ENCODE results near the gene PTPA. TPM values are rescaled to one million over a fixed set of nuclear protein-coding genes. Genes with fewer than 3 reads are reported as not detected.
"Not testable (repeated sequence)": the region's sequence is repeated elsewhere in the genome, so short reads cannot be mapped to it uniquely, and the experiment has no call there.

Gene PTPA
- total RNA-seq, 4 donors from 2014 or later: 48.7 to 65.7 (median 51.9) TPM

- Histone ChIP-seq H3K9me3 (no peaks in the 10 kb centered on the region), H3K27me3 (no peaks in the 10 kb centered on the region), H3K36me3 (peaks cover 0 to 87% (median 0%) of the 10 kb centered on the region in 3 donors), H3K4me1 (no peaks in the 10 kb centered on the region), H3K4me3 (no peak overlapping the region), H3K27ac (no peak overlapping the region)
- no peak for DNase-seq
- no peak for TF ChIP-seq POLR2A (IDR thresholded peaks at IDR 0.05)
- TF ChIP-seq CTCF (IDR thresholded peaks at IDR 0.05): no peak
Observed at GRCh38 chr9:129125478-129125877, 14.3 kb downstream of the PTPA start.

- no peak overlapping the region for H3K27ac ChIP-seq
- no peaks in the 10 kb centered on the region for H3K9me3 ChIP-seq
Observed at GRCh38 chr9:129126749-129127618, 15.8 kb downstream of the PTPA start.

GRCh38 chr9:129128689-129129088, 17.5 kb downstream of the PTPA start:
- Histone ChIP-seq H3K27ac (no peak overlapping the region), H3K36me3 (peaks cover 0 to 77% (median 0%) of the 10 kb centered on the region in 3 donors), H3K4me1 (no peaks in the 10 kb centered on the region), H3K27me3 (no peaks in the 10 kb centered on the region), H3K9me3 (no peaks in the 10 kb centered on the region), H3K4me3 (no peak overlapping the region)
- TF ChIP-seq POLR2A (IDR thresholded peaks at IDR 0.05): no peak
- no peak for DNase-seq

More at GRCh38 chr9:129126749-129127618, 15.8 kb downstream of the PTPA start:
- no peak for DNase-seq
- Histone ChIP-seq H3K4me3 (no peak overlapping the region), H3K36me3 (peaks cover 0 to 81% (median 0%) of the 10 kb centered on the region in 3 donors), H3K4me1 (no peaks in the 10 kb centered on the region), H3K27me3 (no peaks in the 10 kb centered on the region)
- TF ChIP-seq POLR2A (IDR thresholded peaks at IDR 0.05) (no peak), CTCF (IDR thresholded peaks at IDR 0.05) (no peak)

- H3K4me1 ChIP-seq, H3K9me3 ChIP-seq, H3K27ac ChIP-seq, DNase-seq, H3K27me3 ChIP-seq, H3K4me3 ChIP-seq: not testable (repeated sequence)
- H3K36me3 ChIP-seq: peaks cover 0 to 75% (median 0%) of the 10 kb centered on the region in 3 donors
Observed at GRCh38 chr9:129130271-129130670, 19.1 kb downstream of the PTPA start.

- DNase-seq: no peak
- H3K4me1 ChIP-seq: no peaks in the 10 kb centered on the region
- H3K4me3 ChIP-seq: no peak overlapping the region
- TF ChIP-seq POLR2A (IDR thresholded peaks at IDR 0.05): no peak
- TF ChIP-seq CTCF (IDR thresholded peaks at IDR 0.05): no peak
- H3K27ac ChIP-seq: no peak overlapping the region
- H3K9me3 ChIP-seq: no peaks in the 10 kb centered on the region
- peaks cover 0 to 75% (median 0%) of the 10 kb centered on the region in 3 donors for H3K36me3 ChIP-seq
- no peaks in the 10 kb centered on the region for H3K27me3 ChIP-seq
Observed at GRCh38 chr9:129130791-129131190, 19.6 kb downstream of the PTPA start.

GRCh38 chr9:129131300-129132145, 20.3 kb downstream of the PTPA start:
- Histone ChIP-seq H3K4me1 (no peaks in the 10 kb centered on the region), H3K27me3 (no peaks in the 10 kb centered on the region), H3K36me3 (peaks cover 0 to 82% (median 0%) of the 10 kb centered on the region in 3 donors), H3K9me3 (no peaks in the 10 kb centered on the region), H3K27ac (no peak overlapping the region), H3K4me3 (no peak overlapping the region)
- peak; percentile 92 to 98 (median 94) for TF ChIP-seq CTCF (IDR thresholded peaks at IDR 0.05)
- no peak for TF ChIP-seq POLR2A (IDR thresholded peaks at IDR 0.05)
- DNase-seq: peak; percentile 76 to 90 (median 83)

Measured in Peyer's patch (tissue), 4 donors.